HG03439 (cell line): ENCODE measurements around the gene OPRD1.
A peak's percentile ranks its signal among the peaks of the same experiment; 100 is the strongest.

Source experiments
- ATAC-seq: cut with Tn5 transposase; IDR thresholded peaks from one replicate; pipeline ENCODE4 v1.9.1; 2021; ENCODE audit warnings: mild to moderate bottlenecking, moderate library complexity; ENCODE audit not compliant: unreplicated experiment

The OPRD1 gene

DNA sequence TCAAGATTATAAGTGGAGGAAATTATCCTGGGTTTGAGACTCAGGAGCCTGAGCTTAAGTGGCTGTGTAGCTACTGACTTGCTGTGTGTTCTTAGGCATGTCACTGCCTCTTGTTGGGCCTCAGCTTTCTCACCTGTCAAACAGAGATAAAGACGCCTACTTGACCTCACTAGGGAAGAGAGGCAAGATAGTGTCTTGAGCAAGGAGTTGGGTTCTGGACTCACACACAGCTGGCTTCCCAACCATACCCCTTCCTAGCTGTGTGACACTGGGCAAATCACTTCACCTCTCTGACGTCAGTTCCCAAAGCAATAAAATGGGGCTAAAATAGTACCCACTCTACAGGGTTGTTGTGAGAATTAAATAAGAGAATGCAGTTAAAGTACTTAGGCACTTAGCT is 90.8 kb downstream of the OPRD1 start:
- ATAC-seq: no peak

DNA sequence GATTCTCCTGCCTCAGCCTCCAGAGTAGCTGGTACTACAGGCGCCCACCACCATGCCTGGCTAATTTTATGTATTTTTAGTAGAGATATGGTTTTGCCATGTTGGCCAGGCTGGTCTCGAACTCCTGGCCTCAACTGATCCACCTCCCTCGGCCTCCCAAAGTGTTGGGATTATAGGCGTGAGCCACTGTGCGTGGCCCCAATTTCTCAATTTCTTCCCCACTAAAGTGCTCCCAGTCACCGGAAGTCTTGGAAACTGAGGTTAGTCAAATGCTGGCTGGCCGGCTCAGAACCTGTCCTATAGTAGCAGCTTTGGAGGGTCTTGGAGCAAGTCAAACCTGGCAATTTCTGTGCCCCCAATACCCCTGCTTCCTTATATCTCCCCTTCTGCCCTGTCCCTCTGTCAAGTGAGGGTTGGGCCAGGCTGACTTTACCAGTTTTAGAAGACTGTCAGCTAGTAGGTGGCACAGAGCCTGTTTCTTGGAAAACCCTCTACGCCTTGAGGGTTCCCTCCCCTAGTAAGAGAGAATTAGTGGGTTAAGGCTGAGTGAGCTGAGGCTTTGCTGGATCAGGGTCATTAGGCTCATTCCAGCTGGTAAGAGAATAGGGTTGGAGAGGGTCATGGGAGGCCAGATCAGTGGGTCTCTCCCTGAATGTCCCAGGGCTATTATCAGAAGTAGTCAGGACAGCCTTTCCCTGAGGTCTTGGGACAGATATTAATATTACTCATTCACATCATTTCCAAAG is 94.1 kb downstream of the OPRD1 start:
- no peak for ATAC-seq

DNA sequence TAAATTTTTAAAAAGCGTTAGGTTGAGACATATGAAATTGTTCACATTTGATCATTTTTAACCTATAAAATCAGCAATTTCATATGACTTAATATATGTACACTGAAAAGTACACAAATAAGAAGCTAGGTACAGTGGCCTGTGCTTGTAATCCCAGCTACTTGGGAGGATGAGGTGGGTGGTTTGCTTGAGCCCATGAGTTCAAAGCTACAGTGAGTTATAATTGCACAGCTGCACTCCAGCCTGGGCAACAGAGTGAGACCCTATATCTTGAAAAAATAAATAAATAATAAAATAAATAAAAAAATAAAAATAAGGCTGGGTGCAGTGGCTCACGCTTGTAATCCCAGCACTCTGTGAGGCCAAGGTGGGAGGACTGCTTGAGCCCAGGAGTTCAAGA is 97.2 kb downstream of the OPRD1 start:
- ATAC-seq: no peak

DNA sequence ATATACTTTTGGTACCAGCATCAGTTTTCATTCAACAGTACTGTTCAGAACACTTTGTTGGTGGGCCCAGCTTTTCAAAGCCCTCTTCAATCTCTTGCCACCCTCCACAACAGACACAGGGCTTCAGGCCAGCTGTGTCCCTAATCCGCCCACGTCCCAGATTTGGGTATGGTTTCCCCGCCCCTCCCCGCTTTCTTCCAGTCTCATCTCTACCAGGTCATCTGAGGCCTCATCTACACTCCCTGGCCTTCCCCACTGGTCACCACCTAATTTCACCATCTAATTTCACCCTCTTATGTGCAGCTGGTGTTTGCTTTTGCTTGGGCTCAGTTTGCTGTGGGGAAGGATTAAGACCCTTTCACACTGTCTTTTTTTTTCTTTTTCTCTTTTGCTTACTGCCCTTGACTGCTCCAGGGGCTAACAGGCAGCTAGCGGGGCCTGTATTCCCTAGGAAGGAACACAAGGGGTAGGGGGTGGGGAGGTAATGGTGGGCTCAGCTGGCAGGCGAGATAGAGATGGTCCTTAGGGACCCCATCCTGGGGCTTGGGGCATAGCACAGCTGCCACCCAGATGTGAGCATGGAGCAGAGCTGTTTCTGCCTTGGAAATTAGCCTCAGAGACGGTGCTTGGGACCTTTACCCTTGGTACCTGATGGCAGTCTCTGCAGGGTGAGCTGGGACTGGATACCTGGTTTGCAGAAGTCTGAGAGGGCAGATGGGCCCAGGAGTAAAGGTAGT is 98.6 kb downstream of the OPRD1 start:
- ATAC-seq: no peak

DNA sequence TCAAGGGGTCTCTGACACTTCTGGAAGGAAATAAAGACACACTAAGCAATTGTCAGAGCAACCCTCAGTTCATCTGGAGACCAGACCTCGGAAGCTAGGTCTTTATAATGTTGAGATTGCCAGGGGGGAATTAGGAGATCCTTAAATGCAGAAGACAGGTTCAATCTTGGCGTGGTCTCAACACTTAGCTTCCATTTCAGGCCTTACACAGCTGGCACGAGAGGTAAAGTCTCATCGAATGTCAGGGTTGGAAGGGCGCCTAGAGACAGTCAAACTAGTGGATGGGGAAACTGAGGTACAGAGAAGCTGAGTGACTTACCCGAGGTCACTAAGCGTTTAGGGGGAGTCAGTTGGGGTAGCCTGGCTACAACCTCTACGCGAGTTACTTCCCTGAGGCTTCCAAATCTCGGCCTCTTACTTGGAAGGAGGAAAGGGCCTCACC is 101.8 kb downstream of the OPRD1 start:
- ATAC-seq: no peak

DNA sequence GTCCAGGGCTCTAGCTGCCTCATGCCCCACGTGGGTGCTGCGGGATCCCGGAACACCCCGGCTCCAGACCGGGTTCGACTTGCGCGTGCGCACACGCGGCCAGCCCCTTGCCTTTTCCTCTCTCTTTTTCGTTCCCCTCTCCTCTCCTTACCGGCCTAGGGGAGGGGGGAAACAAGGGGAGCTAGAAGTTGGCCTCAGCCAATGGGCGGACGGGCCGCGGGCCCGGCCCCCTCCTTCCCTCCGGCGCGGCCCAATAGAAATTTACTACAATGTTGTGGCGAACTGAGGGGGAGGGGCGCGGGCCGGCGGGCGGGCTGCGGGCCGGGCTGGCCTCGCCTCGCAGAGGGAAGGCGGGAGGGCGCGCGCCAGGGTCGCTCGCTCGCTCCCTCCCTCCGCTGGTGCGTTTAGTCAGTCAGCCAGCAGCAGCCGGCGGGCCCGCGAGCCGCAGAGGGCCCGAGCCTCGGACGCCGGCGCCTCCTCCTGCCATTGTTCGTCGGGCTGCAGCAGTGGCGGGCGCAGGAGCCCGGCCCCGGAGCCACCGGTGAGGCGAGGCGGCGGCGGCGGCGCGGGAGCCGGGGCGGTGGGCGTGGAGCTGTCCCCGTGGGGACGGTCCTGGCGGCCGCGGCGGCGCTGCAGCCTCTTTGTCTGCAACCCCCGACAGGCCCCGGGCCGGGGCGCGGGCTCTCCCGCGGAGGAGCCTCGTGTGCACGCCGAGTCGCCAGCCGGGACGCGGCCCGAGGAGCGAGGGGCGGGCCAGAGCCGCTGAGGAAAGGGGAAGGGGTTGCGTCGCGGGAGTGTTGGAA is 102.5 kb downstream of the OPRD1 start, which contains the start of gene EPB41:
TSS of gene EPB41 (plus strand) at position 342 of the 803 bp plus-strand sequence. CDS start 72,869 bp downstream, outside the sequence.
- ATAC-seq: peak; percentile 69

DNA sequence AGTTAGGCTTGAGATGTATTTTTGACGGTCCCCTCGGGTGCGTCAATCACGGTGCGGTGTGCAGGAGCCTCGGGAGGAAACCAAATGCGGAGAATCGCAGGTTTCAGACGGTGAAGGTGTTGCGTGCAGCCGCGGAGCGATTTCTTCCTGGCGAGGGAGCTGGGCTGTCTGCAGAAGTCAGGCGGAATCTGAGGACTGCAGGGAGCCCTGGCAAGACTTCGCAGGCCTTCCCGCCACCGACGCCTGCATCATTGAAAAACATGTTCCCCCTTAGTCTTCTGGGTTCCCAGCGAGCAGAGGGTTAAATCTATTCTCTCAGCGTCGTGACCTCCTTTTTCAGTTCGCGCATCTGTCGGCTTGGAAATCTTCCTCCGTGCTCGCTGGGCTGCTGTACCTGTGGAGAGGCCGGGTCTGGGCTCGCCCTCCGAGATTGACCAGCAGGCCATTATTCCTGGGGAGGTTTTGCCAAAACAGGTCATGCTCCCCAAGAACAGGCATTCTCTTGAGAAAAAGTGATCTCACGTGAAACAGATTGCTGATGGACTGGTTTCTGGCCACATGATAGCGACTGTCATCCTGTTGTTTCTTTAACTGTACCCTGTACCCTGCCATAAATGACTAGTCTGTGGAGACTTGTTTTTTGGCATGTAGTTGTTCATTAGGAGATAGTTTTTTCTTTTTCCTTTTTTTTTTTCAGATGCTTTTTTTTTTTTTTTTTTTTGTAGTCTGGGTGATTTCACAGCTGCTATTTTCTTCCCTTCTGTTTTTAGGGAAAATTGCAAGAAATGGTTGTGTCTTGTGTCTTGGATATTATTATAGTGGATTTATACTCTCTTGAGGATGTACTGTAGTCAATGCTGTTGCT is 103.3 kb downstream of the OPRD1 start:
- no peak for ATAC-seq

DNA sequence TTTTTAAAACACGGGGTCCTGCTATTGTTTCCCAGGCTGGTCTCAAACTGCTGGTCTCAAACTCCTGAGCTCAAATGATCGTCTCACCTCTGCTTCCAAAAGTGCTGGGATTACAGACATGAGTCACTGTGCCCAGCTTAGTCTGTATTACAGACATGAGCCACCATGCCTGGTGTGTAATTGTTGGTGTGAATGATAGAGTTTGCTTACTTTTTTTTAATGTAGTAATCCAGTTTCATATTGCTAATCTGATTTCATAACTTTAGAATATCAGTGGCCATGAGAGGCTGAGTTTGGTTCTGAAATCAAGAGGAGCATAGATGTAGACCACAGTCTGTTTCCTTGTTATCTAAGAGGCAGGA is 105.8 kb downstream of the OPRD1 start:
- no peak for ATAC-seq
